T-helper 2 cell treated with Interferon-gamma antibody and Interleukin-4, amounts not matched to agents 5 μg/mL and 100 μg/mL, for 36 hours (primary cell): ENCODE results near the gene BRSK1.

Experiments used
- DNase-seq: peaks from one replicate; pipeline ENCODE4 v3.0.0; 2021; ENCODE audit warnings: low spot score
- H3K27ac Mint-ChIP-seq: one replicate; pipeline ENCODE4 v1.8.0; 2021; ENCODE audit warnings: mild to moderate bottlenecking, mixed read lengths
- H3K27me3 Mint-ChIP-seq: one replicate; pipeline ENCODE4 v1.8.0; 2021; ENCODE audit warnings: low read depth, mixed read lengths
- H3K36me3 Mint-ChIP-seq: one replicate; pipeline ENCODE4 v1.8.0; 2021; ENCODE audit warnings: low read depth, mixed read lengths
- H3K4me1 Mint-ChIP-seq: one replicate; pipeline ENCODE4 v1.8.0; 2021; ENCODE audit warnings: low read depth, mixed read lengths
- H3K4me3 Mint-ChIP-seq: one replicate; pipeline ENCODE4 v1.8.0; 2022; ENCODE audit warnings: mild to moderate bottlenecking, moderate library complexity, mixed read lengths
- H3K9me3 Mint-ChIP-seq: one replicate; pipeline ENCODE4 v1.8.0; 2021; ENCODE audit warnings: mixed read lengths

Gene BRSK1

DNA sequence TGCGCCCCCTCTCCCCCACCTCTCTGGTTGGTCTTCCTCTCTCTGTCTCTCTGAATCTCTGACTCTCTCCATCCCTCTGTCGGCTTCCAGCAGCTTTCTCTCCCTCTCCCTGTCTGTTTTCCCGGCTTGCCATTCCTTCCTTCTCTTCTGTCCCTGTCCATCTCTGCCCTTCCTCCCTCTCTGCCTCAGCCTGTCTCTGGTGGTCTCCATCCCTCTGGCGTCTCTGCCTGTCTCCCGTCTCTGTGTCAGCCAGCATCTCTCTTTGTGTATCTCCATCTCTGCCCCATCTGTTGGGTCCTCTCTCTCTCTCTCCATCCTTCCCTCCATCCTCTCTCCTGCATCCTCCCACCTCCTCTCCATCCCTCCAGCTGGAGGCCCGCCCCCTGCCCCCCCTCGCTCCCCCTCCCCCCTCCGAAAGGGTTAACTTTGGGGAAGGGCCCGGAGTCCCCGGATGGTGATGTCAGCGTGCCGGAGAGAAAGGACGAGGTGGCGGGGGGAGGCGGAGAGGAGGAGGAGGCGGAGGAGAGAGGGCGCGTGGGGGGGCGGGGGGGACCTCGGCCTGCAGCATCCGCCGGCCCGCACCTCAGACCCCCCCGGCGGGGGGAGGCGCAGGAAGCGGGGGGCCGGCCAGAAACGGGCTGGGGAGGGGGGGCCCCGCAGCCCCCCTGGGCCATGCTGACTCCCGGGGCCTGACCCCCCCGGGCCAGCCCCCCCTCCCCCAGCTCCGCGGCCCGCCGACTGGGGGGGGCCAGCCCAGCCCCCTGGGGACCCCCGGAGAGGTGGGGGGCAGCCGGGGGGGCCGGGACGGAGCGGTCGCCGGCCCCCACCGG is at the start of gene BRSK1:
BRSK1 (plus strand) TSS at position 450 of the 830 bp plus-strand sequence. CDS start 446 bp downstream, outside the sequence.
- Mint-ChIP-seq H3K36me3 (peaks cover 3% of the 10 kb centered on the region), H3K9me3 (no peaks in the 10 kb centered on the region), H3K27ac (peak within 1 kb of the TSS; percentile 37), H3K4me3 (peak within 1 kb of the TSS; percentile 65), H3K4me1 (peaks cover 22% of the 10 kb centered on the region), H3K27me3 (peaks cover 5% of the 10 kb centered on the region)
- DNase-seq = peak; percentile 14

DNA sequence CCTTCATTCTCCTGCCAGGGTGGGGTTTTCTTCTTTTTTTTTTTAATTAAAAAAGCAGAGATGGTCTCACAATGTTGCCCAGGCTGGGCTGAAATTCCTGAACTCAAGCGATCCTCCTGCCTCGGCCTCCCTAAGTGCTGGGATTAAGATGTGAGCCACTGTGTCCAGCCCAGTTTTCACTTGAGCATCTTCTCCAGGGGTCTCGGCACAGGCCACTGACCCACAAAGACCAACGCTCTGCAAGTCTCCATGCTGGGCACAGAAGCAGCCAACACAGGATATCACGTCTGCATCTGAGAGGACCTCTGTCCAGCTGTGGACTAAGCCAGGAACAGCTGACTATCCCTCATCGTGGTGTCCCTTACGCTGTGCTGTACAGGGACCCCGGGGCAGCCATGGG is 45.8 kb upstream of the BRSK1 start:
- H3K4me3 Mint-ChIP-seq = no peak overlapping the region
- DNase-seq = no peak
- no peak overlapping the region for H3K27ac Mint-ChIP-seq
- peaks cover 66% of the 10 kb centered on the region for H3K36me3 Mint-ChIP-seq
- no peaks in the 10 kb centered on the region for H3K4me1 Mint-ChIP-seq
- no peaks in the 10 kb centered on the region for H3K9me3 Mint-ChIP-seq
- no peaks in the 10 kb centered on the region for H3K27me3 Mint-ChIP-seq

DNA sequence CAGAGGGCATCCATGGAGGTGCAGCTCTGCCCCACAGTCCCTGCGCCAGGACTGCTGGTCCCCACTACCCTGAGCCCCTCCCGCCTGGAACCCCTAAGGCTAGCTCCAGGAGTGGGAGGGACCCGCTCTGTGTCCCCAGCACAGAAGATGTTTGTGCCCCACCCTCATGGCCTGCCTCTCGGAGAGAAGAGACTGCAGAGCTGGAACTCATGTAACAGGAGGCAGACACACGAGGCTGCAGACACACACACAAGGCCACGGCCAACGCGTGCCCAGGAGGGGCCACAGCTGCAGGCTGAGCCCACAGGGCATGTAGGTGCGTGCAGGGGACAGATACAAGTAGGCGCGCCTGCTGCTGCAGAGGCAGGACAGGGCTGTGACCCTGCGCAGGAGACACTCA is 44.8 kb upstream of the BRSK1 start:
- DNase-seq = no peak
- H3K36me3 Mint-ChIP-seq = peaks cover 65% of the 10 kb centered on the region
- H3K4me3 Mint-ChIP-seq = no peak overlapping the region
- no peaks in the 10 kb centered on the region for H3K27me3 Mint-ChIP-seq
- H3K4me1 Mint-ChIP-seq = no peaks in the 10 kb centered on the region
- no peaks in the 10 kb centered on the region for H3K9me3 Mint-ChIP-seq
- H3K27ac Mint-ChIP-seq = no peak overlapping the region

DNA sequence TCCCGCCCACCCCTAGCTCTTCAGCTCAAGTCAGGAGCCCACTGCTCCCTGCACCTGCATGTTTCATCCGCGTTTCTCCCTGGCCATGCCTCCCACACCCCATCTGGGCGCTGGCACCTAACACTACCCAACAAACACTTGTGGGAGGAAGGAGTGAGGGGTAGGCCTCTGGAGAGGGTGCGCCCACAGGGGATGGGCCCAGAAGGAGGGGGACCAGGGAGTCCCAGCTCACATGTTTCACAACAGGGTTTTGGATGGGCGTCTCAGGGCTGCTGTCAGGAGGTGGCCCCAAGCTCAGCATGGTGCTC is 43.1 kb upstream of the BRSK1 start:
- H3K27ac Mint-ChIP-seq = no peak overlapping the region
- H3K4me3 Mint-ChIP-seq = no peak overlapping the region
- H3K27me3 Mint-ChIP-seq = no peaks in the 10 kb centered on the region
- H3K36me3 Mint-ChIP-seq = peaks cover 55% of the 10 kb centered on the region
- H3K9me3 Mint-ChIP-seq = no peaks in the 10 kb centered on the region
- no peak for DNase-seq
- no peaks in the 10 kb centered on the region for H3K4me1 Mint-ChIP-seq

DNA sequence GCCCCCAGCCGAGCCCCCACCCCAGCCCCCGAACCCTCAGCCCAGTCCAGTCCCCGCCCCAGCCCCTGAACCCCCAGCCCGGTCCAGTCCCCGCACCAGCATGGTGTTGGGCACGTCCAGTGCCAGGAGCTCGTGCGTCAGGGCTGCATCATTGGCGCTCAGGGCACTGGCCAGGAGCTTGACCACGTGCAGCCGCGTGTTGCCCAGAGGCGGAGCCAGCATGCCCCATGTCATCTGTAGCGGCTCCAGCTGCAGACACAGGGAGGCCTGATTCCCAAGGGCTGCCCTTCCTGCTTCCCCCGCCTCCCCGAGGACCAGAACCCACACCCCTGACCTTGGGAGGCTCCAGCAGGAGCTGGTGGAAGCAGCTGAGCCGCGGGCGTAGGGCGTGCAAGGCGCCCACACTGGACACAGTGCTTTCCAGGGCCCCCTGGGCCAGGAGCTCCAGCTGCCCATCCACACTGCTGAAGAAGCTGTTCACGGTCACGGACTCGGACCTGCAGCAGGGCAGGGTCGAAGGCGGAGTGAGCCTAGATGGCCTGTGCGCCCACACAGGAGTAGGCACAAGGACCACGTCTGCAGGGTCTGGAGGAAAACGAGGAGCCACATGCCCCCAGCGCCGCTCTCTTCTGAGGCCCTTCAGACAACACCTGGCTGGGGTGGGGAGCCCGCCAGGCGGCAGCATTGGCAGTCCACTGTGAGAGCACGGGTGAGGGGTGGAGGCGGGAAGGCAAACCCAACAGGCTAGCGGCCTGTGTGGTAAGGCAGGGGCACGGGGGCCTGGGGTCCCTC is 42.5 kb upstream of the BRSK1 start:
- H3K4me1 Mint-ChIP-seq = no peaks in the 10 kb centered on the region
- DNase-seq = no peak
- no peak overlapping the region for H3K27ac Mint-ChIP-seq
- H3K4me3 Mint-ChIP-seq = no peak overlapping the region
- H3K27me3 Mint-ChIP-seq = no peaks in the 10 kb centered on the region
- H3K36me3 Mint-ChIP-seq = peaks cover 51% of the 10 kb centered on the region
- H3K9me3 Mint-ChIP-seq = no peaks in the 10 kb centered on the region

DNA sequence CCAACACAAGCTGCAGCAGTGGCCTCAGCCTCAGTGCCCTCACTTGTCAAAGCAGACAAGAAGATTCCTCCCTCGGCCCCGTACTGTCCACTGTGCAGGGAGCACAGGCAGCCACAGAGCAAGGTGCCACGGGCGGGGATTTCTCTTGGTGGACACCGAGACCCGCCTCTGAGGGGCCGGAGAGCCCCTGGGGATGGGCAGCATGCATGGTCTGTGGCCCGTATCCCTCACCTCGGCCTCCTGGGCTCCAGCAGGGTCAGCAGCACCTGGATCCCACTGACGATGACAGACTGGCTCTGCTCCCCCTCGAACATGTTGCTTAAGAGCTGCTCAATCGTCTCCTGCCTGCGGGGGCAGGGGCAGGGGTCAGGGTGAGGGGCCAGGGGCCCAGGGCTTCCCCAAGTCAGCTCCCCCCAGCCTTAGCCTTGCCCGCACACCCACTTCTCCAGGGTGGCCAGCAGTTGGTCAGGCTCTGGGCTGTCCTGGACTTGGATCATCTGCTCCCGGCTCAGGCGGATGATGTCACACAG is 41.8 kb upstream of the BRSK1 start:
- Mint-ChIP-seq H3K27me3 (no peaks in the 10 kb centered on the region), H3K4me1 (no peaks in the 10 kb centered on the region), H3K9me3 (no peaks in the 10 kb centered on the region), H3K4me3 (no peak overlapping the region), H3K27ac (no peak overlapping the region), H3K36me3 (peaks cover 45% of the 10 kb centered on the region)
- no peak for DNase-seq

DNA sequence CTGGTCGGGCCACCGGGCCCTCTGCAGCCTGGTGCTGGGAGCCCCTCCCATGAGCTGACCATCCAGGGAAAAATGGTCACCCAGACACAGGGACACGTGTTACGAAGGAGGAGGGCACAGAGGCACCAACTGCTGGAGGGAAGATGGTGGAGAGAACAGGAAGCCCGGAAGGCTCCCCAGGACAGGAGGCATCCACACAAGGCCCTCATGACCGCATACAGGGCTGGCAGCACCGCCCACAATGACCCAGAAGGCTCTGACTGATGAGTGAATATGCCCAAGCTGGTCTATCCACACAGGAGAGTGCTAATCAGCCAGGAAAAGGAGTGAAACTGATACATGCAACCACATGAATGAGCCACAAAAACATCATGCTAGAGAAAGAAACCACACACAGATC is 41.3 kb upstream of the BRSK1 start:
- no peak for DNase-seq
- no peaks in the 10 kb centered on the region for H3K27me3 Mint-ChIP-seq
- H3K27ac Mint-ChIP-seq = no peak overlapping the region
- H3K36me3 Mint-ChIP-seq = peaks cover 39% of the 10 kb centered on the region
- H3K9me3 Mint-ChIP-seq = no peaks in the 10 kb centered on the region
- H3K4me1 Mint-ChIP-seq = no peaks in the 10 kb centered on the region
- no peak overlapping the region for H3K4me3 Mint-ChIP-seq

DNA sequence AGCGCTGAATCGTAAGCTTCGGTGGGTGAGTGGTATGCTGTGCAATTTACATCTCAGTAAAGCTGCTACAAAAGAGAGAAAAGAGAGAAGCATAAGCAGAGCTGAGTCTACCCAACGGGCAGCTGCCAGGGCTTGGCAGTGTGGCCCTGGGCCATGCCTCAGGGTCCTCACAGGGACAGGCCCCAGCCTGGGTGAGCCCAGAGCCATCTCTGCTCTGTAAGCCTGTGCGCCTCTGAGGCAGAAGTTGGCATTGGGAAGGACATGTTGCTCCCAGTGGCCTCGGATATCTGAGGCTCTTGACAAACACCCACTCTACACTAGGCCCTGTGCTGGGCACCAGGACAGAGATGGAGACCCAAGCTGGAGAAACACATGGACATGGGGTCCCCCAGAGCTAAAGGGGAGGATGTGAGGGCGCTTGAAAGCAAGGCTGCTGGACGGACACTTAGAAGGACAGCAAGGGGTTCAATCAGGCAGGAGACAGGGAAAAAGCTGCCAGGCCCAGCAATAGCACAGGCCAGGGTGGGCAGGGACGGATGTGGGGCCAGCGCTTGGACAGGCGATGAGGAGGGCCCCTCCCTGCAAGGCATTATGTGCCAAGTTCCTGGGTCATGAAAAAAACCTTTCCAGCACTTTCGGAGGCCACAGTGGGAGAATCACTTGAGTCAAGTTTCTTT is 39.7 kb upstream of the BRSK1 start:
- DNase-seq = no peak
- Mint-ChIP-seq H3K4me1 (no peaks in the 10 kb centered on the region), H3K4me3 (no peak overlapping the region), H3K27me3 (no peaks in the 10 kb centered on the region), H3K27ac (no peak overlapping the region), H3K36me3 (peaks cover 29% of the 10 kb centered on the region), H3K9me3 (no peaks in the 10 kb centered on the region)

DNA sequence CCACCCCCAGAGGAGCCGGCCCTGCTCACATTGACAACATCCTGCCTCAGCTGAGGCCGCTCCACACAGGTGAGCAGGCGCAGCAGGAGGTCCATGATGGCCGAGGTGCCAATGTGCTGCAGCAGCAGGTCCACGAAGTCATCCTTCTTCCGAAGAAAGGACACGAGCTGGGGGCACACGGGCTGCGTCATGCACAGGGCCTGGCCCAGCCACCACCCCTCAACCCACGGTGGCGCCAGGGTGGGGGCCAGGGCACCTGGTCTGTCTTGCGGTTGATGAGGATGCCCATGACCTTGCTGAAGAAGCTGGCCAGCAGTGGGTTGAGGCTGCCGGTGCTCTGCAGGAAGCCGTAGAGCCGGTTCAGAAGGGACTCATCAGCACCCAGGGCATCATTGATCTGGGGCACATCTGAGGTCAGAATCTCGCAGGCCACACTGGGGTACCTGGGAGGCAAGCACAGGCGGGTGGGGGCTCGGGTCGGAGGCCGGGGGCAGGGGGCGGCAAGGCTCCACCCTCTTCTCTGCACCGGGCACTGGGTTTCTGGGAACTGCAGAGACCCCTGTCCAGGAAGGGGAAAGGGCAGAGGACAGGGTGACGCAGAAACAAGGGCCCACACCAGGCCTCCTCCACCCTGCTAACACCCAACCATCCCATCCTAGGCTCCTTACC is 38.4 kb upstream of the BRSK1 start:
- no peaks in the 10 kb centered on the region for H3K9me3 Mint-ChIP-seq
- H3K27ac Mint-ChIP-seq = no peak overlapping the region
- H3K36me3 Mint-ChIP-seq = peaks cover 28% of the 10 kb centered on the region
- no peaks in the 10 kb centered on the region for H3K27me3 Mint-ChIP-seq
- no peaks in the 10 kb centered on the region for H3K4me1 Mint-ChIP-seq
- no peak overlapping the region for H3K4me3 Mint-ChIP-seq
- no peak for DNase-seq

DNA sequence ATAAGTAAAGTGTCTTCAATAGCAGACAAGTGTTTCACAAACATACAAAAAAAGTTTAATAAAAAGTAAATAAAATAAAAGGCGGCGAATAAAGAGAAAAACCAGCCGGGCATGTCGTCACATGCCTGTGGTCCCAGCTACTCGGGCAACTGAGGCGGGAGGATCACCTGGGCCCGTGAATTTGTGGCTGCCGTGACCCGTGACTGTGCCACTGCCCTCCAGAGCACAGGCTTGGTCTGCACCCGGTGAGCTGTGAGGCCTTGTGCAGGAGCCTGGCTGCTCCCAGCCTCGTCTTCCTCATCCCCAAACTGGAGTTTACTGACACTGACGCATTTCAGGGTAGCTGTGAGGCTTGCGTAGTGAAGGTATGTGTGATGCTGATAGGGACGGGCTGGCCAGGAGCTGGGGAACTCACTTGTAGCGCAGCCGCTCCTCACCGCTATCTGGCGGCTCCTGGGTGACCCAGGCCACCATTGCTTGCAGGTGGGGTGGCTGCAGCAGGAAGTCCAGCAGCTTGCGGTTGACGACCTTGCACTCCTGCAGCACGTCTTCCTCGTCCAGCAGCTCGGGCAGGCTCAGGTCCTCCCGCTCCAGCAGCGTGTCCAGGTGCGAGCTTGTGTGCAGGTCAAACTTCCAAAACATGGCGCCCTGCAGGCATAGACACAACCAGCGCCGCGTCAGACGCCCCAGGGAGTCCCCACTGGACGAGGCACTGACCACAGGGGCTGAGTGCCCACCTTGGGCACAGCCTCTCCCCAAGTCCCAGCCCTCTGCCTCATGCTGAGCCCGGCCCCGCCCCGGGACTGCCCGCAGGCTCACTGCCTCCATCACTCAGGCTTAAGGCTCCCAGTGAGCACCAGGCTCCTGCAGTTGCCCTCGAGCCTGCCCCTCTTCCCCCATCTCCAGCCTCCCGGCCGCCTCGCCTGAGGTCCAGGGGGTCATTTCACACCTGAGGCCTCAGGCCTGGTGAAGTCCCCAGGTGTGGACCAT is 37.0 kb upstream of the BRSK1 start:
- H3K9me3 Mint-ChIP-seq = no peaks in the 10 kb centered on the region
- peaks cover 12% of the 10 kb centered on the region for H3K4me1 Mint-ChIP-seq
- no peak overlapping the region for H3K27ac Mint-ChIP-seq
- H3K4me3 Mint-ChIP-seq = no peak overlapping the region
- H3K36me3 Mint-ChIP-seq = peaks cover 34% of the 10 kb centered on the region
- no peaks in the 10 kb centered on the region for H3K27me3 Mint-ChIP-seq
- no peak for DNase-seq

DNA sequence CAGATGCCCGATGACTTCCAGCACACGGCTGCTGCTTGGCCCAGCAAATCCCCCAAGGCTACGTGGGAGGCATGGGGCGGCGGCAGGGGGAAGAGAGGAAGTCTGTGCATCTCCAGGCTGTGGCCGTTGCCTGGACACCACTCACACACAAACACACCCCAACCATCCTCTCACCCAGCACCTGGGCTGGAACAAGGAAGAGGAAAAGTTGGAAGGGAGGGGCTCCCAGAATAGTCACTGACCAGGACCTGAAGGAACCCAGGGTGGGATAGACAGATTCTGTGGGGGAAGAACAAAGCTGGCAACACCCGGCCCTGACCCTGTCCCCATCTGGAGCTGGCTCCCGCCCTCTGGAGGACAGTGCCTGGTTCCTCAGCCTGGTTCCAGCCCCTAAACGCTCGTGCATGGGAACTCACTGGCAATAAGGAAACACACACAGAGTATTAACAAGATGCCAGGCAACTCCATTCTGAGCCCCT is 36.1 kb upstream of the BRSK1 start:
- Mint-ChIP-seq H3K27me3 (no peaks in the 10 kb centered on the region), H3K27ac (no peak overlapping the region), H3K36me3 (peaks cover 31% of the 10 kb centered on the region), H3K4me3 (no peak overlapping the region), H3K4me1 (peaks cover 14% of the 10 kb centered on the region), H3K9me3 (no peaks in the 10 kb centered on the region)
- DNase-seq = no peak

DNA sequence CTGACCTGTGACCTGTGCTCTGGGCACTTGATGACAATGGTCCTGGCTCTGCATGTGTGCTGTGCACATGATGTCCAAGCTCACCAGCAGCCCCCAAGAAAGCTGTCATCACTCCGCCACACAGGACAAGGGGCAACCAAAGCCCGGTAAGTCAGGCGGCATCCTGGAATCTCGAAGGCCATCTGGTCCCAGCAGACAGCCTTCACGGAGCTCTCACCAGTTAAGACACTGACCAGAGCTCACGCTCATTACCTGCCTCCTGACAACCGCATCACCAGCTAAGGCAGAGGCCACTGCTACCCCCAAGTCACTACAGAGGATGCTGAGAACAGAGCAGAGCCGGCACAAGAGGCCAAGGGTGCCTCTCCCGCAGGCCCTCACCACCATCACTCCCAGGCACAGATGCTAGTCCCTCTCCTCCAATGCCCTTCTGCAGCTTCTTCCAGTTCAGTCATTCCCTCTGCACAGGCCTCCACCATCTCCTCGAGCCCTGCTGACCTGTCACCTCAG is 35.6 kb upstream of the BRSK1 start:
- Mint-ChIP-seq H3K36me3 (peaks cover 29% of the 10 kb centered on the region), H3K4me1 (peaks cover 18% of the 10 kb centered on the region), H3K4me3 (no peak overlapping the region), H3K9me3 (no peaks in the 10 kb centered on the region), H3K27me3 (no peaks in the 10 kb centered on the region), H3K27ac (peak overlapping the region; percentile 52)
- no peak for DNase-seq
